ENCODE measurements around the gene AHR.
A peak's percentile ranks its signal among the peaks of the same experiment; 100 is the strongest.

AHR gene

GRCh38 chr7:17298102-17298839, at the start of gene AHR:
Gene AHR (plus strand): TSS chr7:17298652. CDS start chr7:17299265, 613 bp downstream.
- peak; percentile 85 for DNase-seq

- DNase-seq = no peak
Observed at GRCh38 chr7:17253885-17254284, 44.6 kb upstream of the AHR start.

GRCh38 chr7:17255926-17256325, 42.5 kb upstream of the AHR start:
- no peak for DNase-seq

GRCh38 chr7:17256375-17256774, 42.1 kb upstream of the AHR start:
- no peak for DNase-seq

GRCh38 chr7:17266565-17266964, 31.9 kb upstream of the AHR start:
- no peak for DNase-seq

GRCh38 chr7:17269341-17270221, 28.9 kb upstream of the AHR start:
- DNase-seq = no peak

GRCh38 chr7:17274551-17275245, 23.8 kb upstream of the AHR start:
- no peak for DNase-seq

GRCh38 chr7:17275749-17276671, 22.4 kb upstream of the AHR start:
- DNase-seq = no peak

GRCh38 chr7:17279061-17279460, 19.4 kb upstream of the AHR start:
- no peak for DNase-seq

GRCh38 chr7:17289074-17289645, 9.3 kb upstream of the AHR start:
- DNase-seq = no peak

- DNase-seq = no peak
Observed at GRCh38 chr7:17292843-17293242, 5.6 kb upstream of the AHR start.

- no peak for DNase-seq
Observed at GRCh38 chr7:17293481-17293880, 5.0 kb upstream of the AHR start.

- DNase-seq = no peak
Observed at GRCh38 chr7:17297243-17297642, 1.2 kb upstream of the AHR start.

- DNase-seq = peak; percentile 69
Observed at GRCh38 chr7:17298840-17299482, 509 bp downstream of the AHR start.

- DNase-seq = peak; percentile 30
Observed at GRCh38 chr7:17299483-17299991, 1.1 kb downstream of the AHR start.

GRCh38 chr7:17300012-17300411, 1.6 kb downstream of the AHR start:
- no peak for DNase-seq

GRCh38 chr7:17300437-17300836, 2.0 kb downstream of the AHR start:
- DNase-seq = no peak

- peak; percentile 39 for DNase-seq
Observed at GRCh38 chr7:17301471-17302456, 3.3 kb downstream of the AHR start.

GRCh38 chr7:17302575-17303142, 4.2 kb downstream of the AHR start:
- DNase-seq = no peak

GRCh38 chr7:17304926-17305325, 6.5 kb downstream of the AHR start:
- no peak for DNase-seq
